GM11168 (cell line): ENCODE results near the gene CCDC148.

ENCODE experiments used
- in situ Hi-C: fragments of 300-500 bp; cut with MboI; formaldehyde crosslinking; loops from one replicate; pipeline ENCODE4 v1.12.0; 2022; ENCODE audit warnings: low sequenced_read_pairs; ENCODE audit not compliant: unreplicated experiment

CCDC148 gene

DNA sequence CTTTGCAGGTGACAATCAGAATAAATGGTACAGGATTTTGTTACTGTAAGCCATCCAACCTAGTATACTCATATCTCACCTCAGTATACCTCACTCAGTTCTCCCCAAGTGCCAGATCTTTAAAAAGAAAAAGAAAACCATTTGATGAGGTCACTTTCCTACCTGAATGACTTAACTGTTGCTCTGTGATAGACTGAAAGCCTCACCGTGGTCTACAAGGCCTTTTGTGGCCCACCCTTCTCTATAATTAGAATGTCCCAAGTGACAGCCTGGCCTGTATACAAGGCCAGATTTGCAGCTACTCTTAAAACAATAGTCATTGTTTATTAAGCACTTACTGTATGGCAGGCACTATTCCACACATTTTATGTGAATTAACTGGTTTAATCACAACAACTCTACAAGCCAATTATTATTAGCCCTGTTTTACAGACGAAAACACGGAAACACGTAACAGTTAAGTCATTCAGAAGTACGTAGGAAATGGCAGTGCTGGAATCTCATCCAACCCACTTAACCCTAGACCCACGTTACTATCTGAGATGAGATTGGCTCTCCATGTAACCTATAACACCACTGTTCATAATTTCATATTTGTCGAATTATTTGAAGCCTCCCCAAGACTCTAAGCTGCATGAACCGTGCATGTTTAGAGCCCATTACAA is 28.5 kb upstream of the CCDC148 start:
- in situ Hi-C loops = no loop called here

DNA sequence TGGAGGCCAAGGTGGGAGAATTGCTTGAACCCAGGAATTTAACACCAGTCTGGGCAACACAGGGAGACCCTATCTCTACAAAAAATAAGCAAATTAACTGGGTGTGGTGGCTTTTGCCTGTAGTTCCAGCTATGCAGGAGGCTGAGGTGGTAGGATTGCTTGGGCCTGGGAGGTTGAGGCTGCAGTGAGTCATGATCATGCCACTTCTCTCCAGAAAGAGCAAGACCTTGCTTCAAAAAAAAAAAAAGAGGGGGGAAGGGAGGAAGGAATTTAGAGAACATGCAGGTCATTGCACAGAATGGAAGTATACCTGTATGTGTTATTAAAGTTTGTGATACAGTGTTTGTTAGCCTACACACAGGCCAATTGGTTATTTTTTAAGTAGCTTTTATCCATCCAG is 26.0 kb upstream of the CCDC148 start:
- in situ Hi-C loops = no loop called here

DNA sequence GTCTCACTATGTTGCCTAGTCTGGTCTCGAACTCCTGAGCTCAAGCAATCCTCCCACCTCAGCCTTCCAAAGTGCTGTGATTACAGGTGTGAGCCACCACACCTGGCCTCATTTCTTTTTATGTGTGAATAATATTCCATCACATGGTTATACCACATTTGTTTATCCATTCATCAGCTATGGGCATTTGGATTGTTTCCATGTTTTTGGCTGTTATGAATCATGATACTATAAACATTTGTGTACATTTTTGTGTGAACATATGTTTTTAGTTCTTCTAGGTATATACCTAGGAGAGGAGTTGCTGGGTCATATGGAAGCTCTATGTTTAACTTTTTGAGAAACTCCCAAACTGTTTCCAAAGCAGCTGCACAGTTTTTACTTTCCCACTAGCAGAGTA is 24.6 kb upstream of the CCDC148 start:
- in situ Hi-C loops = no loop called here

DNA sequence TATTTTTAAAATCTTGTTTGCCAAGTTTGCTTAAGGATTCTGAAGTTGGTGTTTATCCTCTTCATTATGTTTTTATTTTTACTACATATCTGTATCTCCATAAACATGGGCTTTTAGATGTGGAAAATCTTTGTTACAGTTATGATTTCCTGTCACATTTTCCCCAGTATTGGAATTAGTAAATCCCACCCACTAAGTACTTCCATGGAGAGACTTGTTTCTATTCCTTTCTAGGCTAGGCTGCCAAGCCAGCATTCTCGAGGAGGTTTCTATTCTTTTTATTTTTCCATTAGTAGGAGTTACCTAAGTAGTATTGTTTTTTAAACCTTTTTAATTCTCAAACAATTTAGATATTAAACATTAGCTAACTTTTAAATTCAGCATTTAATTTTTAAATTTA is 22.3 kb upstream of the CCDC148 start:
- in situ Hi-C loops = loop anchor here (10.0 kb wide), 1 partner anchor 186 kb away; no protein-coding TSS in a partner anchor

DNA sequence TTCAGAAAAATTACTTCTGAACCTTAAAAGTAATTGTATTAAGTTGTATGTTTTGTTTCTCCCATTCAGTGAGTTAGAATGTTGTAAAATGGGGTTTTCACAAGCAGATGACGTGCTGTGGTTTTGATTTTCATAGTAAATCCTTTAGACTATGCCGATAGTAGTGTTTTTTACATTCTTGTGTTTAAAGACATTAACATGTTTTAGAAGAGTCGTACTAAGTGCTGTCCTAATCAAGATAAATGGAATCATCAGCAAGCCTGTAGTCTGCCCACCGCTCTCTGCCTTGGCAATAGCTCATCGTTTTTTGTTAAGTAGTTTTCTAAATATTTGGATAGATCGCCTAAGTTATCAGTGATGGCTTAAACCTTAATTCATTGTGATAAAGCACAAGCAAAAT is 21.7 kb upstream of the CCDC148 start:
- in situ Hi-C loops = loop anchor here (10.0 kb wide), 1 partner anchor 187 kb away; no protein-coding TSS in a partner anchor

DNA sequence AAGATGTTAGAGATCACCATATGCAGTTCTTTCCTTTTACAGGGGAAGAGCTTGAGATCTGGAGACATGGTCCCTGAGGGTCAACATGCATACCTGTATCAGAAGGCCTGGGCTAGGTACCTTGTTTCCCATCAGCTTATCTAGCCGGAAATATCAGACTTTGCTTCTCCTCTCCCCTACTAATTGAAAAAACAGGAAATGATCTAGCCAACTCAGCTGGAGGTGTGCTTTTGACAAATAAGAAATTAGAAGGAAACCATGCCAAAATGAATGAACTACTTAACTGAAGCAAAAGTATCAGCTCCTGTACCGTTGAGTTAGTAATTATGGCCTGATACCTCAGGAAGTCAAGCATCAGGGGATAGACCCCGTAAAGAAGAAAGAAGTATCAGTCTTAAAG is 20.6 kb upstream of the CCDC148 start:
- in situ Hi-C loops = loop anchor here (10.0 kb wide), 1 partner anchor 188 kb away; no protein-coding TSS in a partner anchor

DNA sequence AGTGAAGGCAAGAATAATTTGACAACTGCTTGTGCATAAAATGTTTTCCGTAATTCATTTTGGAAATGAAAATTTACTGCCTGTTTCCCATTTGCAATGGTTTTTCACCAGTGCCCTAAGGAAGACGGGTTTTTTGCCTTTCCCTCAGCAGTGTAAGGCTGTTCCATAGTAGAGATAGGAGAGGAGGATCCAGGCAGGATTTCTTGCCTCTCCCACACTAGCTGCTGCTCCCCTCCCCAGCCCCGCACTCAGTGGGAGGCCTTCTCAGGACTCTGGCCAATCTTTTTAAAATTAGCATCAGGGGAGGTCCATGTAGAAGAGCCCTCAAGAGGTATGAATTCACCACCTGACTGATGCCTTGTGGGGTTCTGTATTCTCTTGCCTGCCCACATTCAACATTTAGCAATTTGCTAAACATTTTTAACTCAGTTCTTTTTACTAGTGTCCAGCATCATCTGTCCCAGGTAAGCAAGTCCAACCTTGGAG is 18.0 kb upstream of the CCDC148 start:
- in situ Hi-C loops = loop anchor here (10.0 to 25.0 kb wide), 2 partner anchors 190 to 288 kb away; no protein-coding TSS in a partner anchor

DNA sequence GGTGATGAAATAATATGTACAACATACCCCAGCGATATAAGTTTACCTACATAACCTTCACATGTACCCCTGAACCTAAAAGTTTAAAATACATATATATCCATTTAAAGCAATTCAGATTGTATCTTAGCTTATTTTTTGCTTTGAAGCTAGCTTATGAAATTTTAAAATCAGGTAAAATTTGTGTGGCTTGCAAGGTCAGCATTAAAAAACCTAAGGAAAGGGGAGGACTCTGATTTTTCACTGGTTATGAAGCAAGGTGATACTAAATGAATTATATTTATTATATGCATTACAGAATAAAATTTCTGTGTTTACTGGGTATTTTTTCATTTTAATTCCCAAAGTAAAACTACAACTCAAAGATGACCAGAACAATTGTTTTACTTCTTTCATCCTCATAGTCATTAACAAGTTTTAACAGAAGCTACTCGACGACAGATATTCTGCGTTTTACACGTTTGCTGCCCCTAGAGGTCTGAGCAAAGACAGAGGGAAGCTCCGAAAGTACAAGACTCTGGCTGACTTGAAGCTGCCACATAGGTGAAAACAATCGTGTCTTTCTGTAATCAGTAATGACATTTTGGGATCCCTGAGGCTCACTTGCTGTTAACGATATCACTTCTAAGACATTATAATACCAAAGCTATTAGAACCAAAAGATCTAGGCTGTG is 17.3 kb upstream of the CCDC148 start:
- in situ Hi-C loops = loop anchor here (10.0 to 25.0 kb wide), 2 partner anchors 191 to 288 kb away; no protein-coding TSS in a partner anchor

DNA sequence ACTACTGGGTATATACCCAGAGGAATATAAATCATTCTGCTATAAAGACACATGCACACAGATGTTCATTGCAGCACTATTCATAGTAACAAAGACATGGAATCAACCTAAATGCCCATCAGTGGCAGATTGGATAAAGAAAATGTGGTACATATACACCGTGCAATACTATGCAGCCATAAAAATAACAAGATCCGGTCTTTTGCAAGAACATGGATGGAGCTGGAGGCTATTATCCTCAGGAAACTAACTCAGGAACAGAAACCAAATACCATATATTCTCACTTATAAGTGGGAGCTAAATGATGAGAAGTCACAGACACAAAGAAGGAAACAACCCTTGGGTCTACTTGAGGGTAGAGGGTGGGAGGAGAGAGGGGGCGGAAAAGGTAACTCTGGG is 16.7 kb upstream of the CCDC148 start:
- in situ Hi-C loops = loop anchor here (10.0 to 25.0 kb wide), 2 partner anchors 192 to 289 kb away; no protein-coding TSS in a partner anchor

DNA sequence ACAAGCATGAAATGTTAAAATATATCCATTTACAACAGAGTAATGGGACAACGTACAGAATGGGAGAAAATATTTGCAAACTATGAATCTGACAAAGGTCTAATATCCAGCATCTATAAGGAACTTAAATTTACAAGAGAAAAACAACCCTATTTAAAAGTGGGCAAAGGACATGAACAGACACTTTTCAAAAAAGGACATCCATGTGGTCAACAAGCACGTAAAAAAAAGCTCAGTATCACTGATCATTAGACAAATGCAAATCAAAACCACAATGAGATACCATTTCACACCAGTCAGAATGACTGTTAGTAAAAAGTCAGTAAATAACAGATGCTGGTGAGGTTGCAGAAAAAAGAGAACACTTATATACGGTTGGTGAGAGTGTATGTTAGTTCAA is 16.3 kb upstream of the CCDC148 start:
- in situ Hi-C loops = loop anchor here (10.0 to 25.0 kb wide), 2 partner anchors 192 to 289 kb away; no protein-coding TSS in a partner anchor

DNA sequence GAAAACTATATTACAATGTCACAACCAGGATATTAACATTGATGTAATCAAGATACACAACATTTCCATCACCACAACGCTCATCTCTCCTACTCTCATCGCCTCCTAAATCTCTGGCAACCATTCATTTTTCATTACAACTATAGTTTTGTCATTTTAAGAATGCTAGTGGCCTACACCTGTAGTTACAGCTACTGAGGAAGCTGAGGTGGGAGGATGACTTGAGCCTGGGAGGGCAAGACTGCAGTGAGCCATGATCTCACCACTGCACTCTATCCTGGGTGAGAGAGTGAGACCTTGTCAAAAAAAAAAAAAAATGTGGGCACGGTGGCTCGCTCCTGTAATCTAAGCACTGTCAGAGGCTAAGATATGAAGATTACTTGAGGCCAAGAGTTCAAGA is 10.7 kb upstream of the CCDC148 start:
- in situ Hi-C loops = loop anchor here (25.0 kb wide), 1 partner anchor 295 kb away; no protein-coding TSS in a partner anchor

DNA sequence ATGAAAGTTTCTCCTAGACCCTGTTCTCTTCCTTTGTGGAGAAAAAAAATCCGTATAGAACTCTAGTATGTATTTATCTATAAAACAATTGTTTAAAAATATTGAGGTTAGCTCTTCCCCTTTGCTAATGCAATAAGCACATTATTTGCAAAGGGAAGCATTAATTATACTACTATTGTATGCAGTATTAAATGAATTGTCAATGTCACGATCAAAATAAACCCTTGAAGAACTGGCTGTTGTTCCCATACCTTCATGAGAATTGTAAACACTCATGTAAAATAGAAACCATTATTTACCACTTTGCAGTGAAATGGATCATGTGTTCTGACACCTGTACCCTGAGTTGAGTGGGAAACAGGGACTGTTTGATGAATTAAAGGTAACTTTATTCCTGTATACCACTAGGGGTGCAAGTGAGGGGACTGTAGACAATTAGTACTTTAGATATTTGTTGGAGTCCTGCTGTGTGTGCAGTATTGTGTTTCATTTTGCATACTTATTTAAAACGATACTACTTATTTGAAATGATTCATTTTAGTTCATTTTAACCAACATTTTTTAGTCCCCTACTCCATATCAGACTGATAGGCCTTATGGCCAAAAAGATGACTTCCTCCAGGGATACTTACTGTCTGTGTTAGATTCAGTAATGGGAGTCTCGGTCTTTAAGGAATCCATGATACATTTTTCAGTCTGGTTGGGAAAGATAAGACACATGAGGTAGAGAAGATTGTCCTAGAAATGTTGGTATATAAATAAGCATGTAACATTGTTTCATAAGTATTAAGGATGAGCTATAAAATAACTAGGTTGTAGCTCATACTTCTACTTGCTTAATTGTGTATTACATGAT is 8.1 kb upstream of the CCDC148 start:
- in situ Hi-C loops = loop anchor here (25.0 kb wide), 1 partner anchor 298 kb away; no protein-coding TSS in a partner anchor

DNA sequence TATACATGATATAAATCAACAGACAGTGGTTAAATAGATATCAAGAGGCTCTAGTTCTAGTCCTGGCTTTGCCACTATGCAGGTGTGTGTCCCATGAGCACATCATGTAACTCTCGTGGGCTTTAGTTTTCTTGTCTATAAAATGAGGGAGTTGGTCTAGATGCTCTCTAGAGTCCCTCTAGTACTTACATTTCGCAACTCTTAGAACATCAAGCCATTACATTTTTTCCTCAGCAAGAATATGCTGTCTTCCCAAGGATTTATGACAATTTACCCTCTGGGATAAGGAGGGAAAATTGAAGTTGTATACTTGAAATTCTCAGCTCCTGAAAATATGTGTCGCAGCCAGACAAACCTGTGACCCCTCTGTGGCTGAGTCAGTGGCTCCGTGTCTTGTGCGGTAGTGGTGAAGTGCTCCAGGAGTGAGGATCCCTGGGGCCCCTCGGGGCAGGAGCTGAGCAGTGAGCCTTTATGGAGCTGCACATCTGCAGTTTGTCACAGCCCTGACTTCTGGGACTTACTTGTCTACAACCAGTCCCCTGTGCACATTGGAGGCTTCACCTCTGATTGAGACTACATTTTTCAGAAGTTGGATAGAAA is 7.0 kb upstream of the CCDC148 start:
- in situ Hi-C loops = loop anchor here (25.0 kb wide), 1 partner anchor 299 kb away; no protein-coding TSS in a partner anchor

DNA sequence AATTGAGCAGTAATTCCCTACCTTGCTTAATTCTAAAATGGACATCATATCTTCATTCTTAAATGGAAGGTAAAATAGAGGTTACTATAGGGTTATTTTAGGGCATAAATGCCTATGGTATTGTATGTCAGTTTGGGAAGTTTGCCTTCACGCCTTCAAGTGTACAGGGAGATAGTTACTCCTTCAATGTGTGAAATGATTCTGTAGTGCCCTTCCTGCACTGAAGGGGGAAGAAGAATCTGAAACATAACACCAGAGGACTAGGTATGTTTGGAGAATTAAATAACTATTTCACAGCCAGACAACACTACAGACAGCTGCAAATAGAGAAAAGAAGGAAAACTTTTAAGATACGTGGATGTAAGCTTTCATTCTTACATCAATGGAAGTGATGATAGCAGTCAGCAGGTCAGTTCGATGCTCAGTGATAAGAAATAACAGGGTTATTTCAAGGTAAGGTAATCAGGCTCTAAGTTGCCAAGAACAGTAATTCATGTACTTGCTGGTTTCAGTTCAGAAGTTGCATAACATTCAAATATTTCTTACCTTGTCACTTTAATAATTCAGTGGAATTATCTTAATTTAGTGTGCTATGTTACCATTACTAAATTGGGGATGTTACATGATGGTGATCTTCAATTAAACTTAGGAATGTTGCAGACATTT is 4.2 kb upstream of the CCDC148 start:
- in situ Hi-C loops = loop anchor here (25.0 kb wide), 1 partner anchor 302 kb away; no protein-coding TSS in a partner anchor

DNA sequence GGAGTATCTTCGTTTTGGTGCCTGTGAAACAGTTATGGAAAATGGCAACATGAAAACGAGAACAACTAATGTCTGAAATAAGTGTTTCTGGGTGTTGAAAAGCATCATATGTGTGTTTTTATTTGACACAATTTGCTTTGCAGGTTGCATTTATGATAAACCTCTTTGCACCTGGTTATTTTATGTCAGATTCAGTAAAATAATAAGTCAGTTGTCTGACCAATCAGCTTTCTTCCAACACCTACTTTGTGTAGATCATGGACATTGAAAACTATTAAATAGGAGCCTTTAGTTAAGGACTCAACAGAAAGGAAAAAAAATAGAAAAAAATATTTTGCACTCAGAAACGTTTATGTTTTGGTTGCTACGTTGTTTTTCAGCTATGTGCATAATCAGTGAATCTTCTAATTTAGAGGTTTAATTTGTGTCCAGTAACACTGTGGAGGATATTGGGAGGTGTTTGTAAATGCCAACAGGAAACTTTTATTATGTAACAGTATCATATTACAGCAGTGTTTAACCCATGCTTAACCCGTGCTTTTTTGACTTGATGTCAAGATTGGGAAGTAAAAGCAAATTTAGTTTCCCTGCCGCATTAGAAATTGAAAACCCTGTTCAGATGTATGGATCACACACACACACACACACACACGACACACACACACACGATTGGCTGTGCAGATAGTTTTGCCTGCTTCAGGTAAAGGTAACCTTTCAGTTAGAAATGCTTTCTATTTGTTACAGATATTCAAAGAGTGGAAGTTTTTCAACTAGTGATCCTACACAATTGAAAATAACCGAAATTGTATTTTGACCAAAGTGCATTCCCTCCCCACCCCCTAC is 2.8 kb upstream of the CCDC148 start:
- in situ Hi-C loops = loop anchor here (25.0 kb wide), 1 partner anchor 303 kb away; no protein-coding TSS in a partner anchor

DNA sequence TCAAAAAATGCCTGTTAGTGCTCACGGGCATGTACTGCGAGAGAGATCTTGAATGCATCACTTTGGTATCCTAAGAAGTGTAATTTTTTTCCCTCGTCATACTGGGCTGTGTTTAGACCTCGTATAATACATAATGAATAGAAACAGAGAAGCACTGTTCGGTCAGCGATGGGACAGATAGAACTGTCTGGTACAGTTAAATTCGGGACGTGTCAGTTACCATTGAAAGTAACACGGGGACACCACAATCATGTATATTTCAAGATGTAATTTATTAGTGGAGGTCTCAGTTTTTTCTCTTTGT is 2.0 kb upstream of the CCDC148 start:
- in situ Hi-C loops = loop anchor here (25.0 kb wide), 1 partner anchor 304 kb away; no protein-coding TSS in a partner anchor

DNA sequence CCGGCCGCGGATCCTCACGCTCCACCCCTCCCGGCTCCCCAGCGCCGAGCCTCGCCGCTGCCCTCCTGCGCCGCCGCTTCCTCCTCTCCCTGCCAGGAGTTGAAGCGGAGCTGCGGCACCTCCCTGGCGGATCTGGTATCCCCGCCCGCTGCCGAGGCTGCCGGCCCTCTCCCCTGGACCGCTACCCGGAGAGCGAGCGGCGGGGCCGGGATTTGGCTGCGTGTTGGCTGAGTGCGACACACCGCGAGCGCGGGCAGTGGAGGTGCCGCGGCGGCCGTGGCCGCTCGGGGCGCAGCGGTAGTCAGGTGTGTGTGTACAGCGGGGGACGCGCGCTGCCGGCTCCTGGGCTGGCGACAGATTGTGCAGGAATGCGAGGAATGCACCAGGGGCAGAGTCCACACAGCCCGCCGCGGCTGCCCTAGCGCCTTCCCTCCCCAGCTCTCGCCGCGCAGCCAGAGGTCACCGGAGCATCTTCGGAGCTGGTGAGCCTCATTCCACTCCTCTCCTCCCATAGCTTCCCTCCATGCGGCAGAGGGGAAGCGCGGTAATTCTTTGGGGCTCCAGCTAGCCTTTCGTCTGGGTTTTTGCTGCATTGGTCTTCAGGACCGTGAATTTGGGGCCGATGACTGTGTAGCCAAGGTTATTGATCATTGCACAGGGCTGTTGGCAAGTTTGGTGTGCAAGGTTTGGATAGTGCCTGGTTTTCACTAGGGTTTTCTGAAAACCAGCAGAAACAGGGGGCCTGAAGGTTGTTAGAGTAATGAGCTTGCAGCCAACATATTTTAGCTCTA is 1.5 kb upstream of the CCDC148 start:
- in situ Hi-C loops = loop anchor here (25.0 kb wide), 1 partner anchor 304 kb away; no protein-coding TSS in a partner anchor
